HL-60 (cell line): ENCODE data around the gene AP2B1.

Experiments used
- CTCF ChIP-seq: IDR thresholded peaks from one replicate; pipeline ENCODE4 v1.5.1; 2011; ENCODE audit warnings: low read length, control low read depth, inconsistent platforms; ENCODE audit not compliant: insufficient read depth
- POLR2AphosphoS5 ChIP-seq: IDR thresholded peaks from 2 replicates; pipeline ENCODE4 v1.6.1; 2012; ENCODE audit warnings: low read depth
- REST ChIP-seq: IDR thresholded peaks from 2 replicates; pipeline ENCODE4 v1.6.1; 2012; ENCODE audit warnings: low read depth; ENCODE audit not compliant: insufficient replicate concordance
- SPI1 ChIP-seq: IDR thresholded peaks from 2 replicates; pipeline ENCODE4 v1.6.1; 2012; ENCODE audit warnings: low read depth, mild to moderate bottlenecking, borderline replicate concordance

- TF ChIP-seq CTCF, result no peak
- TF ChIP-seq POLR2AphosphoS5, result no peak
- no peak for TF ChIP-seq REST
- TF ChIP-seq SPI1, result no peak
These were observed 87.4 kb downstream of the AP2B1 start for GRCh38 chr17:35674552-35674951.
